22Rv1 (cell line): ENCODE results near the gene ARIH1.

Experiments used
- CTCF ChIP-seq: fragments of 450-650 bp; IDR thresholded peaks from 2 replicates; pipeline ENCODE4 v1.5.1; 2017; ENCODE audit warnings: mild to moderate bottlenecking
- ZFX ChIP-seq: fragments of 450-650 bp; IDR thresholded peaks from 2 replicates; pipeline ENCODE4 v1.6.1; 2017; ENCODE audit warnings: antibody characterized with exemption, borderline replicate concordance

GRCh38 chr15:72472992-72473610 lies 1.0 kb upstream of the ARIH1 start:
- TF ChIP-seq CTCF = no peak
- no peak for TF ChIP-seq ZFX
